Measurements from ENCODE around the gene RNASEL. TPM values are rescaled to one million over a fixed set of nuclear protein-coding genes. Genes with fewer than 3 reads are reported as not detected.

RNASEL gene
- total RNA-seq, 1 donor from 2014 or later = 11.1 TPM

DNA sequence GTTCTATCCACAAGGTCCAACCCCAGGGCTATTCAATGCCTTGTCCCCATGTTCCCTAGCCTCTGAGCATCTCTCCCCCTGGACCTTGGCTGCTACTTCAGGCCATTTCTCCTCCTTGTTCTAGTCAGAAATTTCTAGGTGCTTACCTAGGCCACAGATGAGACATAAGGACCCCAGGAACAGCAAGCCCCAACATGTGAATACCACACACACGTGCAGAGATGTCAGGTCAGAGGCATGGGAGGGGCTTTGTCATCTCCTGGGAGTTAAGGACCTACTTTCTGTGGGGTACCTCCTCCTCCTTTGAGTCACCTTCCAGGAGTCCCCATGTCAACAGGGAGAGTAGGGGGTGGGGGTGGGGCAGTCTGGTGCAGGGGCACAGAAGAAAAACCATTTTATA is 22.3 kb upstream of the RNASEL start:
- peaks cover 28% of the 10 kb centered on the region for H3K4me1 Mint-ChIP-seq
- POLR2A ChIA-PET = no interaction called here
- TF ChIP-seq, protein P1, sequence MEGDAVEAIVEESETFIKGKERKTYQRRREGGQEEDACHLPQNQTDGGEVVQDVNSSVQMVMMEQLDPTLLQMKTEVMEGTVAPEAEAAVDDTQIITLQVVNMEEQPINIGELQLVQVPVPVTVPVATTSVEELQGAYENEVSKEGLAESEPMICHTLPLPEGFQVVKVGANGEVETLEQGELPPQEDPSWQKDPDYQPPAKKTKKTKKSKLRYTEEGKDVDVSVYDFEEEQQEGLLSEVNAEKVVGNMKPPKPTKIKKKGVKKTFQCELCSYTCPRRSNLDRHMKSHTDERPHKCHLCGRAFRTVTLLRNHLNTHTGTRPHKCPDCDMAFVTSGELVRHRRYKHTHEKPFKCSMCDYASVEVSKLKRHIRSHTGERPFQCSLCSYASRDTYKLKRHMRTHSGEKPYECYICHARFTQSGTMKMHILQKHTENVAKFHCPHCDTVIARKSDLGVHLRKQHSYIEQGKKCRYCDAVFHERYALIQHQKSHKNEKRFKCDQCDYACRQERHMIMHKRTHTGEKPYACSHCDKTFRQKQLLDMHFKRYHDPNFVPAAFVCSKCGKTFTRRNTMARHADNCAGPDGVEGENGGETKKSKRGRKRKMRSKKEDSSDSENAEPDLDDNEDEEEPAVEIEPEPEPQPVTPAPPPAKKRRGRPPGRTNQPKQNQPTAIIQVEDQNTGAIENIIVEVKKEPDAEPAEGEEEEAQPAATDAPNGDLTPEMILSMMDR (IDR thresholded peaks at IDR 0.05) = no peak
- no peaks in the 10 kb centered on the region for H3K36me3 Mint-ChIP-seq (ENCODE audit: low read depth)
- no peak for DNase-seq
- intact Hi-C loops (cut with micrococcal nuclease) = no loop called here
- CTCF ChIA-PET = interaction anchor here (1.1 kb wide), 1 partner anchor 10 kb away, joined by 3 read pairs; no protein-coding TSS in a partner anchor
- no peaks in the 10 kb centered on the region for H3K9me3 Mint-ChIP-seq
- no peak for ATAC-seq (ENCODE audit: low read depth)
- H3K4me3 Mint-ChIP-seq = no peak overlapping the region
- H3K27ac Mint-ChIP-seq = no peak overlapping the region
- peaks cover 11% of the 10 kb centered on the region for H3K27me3 Mint-ChIP-seq

DNA sequence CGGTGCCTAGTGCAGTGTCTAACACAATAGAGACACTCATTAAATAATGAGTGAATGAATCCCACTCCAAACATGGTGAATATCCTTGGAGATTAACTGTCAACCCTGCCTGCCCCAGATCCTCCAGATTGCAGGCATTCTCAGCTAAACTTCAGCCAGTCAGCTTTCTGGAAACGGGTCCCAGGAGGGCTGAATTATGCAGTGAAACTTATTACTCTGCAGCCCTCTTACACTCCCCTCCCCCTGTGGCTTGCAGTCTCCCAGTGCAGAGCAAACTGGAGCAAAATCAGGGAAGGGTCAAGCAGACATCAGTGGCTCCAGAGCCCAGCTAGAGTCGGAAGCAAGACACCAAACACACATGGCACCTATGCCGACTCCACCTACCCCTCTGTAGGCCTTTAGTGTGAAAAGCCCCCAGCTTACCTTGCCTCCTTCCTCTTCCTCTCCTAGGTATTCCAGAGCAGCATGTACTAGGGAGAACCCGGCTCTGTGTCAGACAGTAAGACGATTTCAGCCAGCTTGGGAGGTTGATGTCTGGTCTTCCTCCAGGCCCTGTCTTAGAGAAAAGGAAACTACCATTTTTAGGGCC is 21.6 kb upstream of the RNASEL start:
- no peaks in the 10 kb centered on the region for H3K36me3 Mint-ChIP-seq (ENCODE audit: low read depth)
- peaks cover 11% of the 10 kb centered on the region for H3K27me3 Mint-ChIP-seq
- POLR2A ChIA-PET = no interaction called here

DNA sequence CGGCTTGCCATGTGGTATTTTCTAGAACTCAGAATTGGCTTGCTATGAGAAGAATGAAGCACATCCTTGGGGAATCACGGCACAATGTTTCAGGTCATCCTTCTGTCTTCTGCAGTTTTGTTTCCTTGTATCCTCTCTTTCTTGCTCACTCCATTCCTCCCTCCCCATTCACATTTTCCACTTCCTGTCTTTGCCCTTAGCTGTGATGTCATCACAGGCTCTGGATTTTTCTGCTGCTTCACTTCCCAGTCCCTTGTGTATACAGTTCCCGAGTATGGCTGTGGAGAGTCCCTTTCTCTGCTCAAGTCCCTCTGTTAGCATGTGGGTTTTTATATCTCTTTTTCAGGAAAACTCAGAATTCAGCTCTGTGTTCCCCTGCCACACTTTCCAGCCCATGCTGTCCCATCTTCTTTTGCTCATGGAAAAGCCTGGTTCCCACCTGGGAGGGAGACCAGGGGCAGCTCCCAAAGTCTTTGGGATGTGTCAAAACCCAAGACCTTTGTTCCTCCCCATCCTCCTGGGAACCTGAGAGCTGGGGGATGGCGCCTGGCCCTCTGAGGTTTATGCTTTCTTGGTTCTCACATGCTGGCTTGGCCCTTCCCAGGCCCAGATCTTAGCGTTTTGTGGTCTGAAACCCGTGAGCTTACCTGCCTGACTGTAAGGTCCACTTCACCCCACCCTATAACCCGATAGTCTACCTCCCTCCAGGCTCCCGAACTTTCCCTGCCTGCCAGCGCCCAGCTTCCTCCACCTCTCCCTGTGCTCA is 20.0 kb upstream of the RNASEL start:
- H3K36me3 Mint-ChIP-seq (ENCODE audit: low read depth) = no peaks in the 10 kb centered on the region
- intact Hi-C loops (cut with micrococcal nuclease) = no loop called here
- ChIA-PET CTCF (interaction anchor here (16.1 kb wide), 1 partner anchor 176 kb away, joined by 562 read pairs; the partner anchor contains the start of gene NPL), POLR2A (no interaction called here)
- no peak overlapping the region for H3K4me3 Mint-ChIP-seq
- H3K27me3 Mint-ChIP-seq = peaks cover 11% of the 10 kb centered on the region
- DNase-seq = no peak
- ATAC-seq (ENCODE audit: low read depth) = no peak
- H3K9me3 Mint-ChIP-seq = no peaks in the 10 kb centered on the region
- no peak overlapping the region for H3K27ac Mint-ChIP-seq
- TF ChIP-seq, protein P1 (IDR thresholded peaks at IDR 0.05) = no peak
- H3K4me1 Mint-ChIP-seq = peaks cover 11% of the 10 kb centered on the region

More for the DNA sequence above, 21.6 kb upstream of the RNASEL start:
- TF ChIP-seq, protein P1 (IDR thresholded peaks at IDR 0.05) = no peak
- CTCF ChIA-PET = interaction anchor here (1.1 kb wide), 1 partner anchor 9 kb away, joined by 3 read pairs; no protein-coding TSS in a partner anchor
- Mint-ChIP-seq H3K4me1 (peaks cover 22% of the 10 kb centered on the region), H3K4me3 (no peak overlapping the region), H3K9me3 (no peaks in the 10 kb centered on the region), H3K27ac (no peak overlapping the region)
- DNase-seq (no peak), ATAC-seq (ENCODE audit: low read depth) (no peak)
- intact Hi-C loops (cut with micrococcal nuclease) = no loop called here

DNA sequence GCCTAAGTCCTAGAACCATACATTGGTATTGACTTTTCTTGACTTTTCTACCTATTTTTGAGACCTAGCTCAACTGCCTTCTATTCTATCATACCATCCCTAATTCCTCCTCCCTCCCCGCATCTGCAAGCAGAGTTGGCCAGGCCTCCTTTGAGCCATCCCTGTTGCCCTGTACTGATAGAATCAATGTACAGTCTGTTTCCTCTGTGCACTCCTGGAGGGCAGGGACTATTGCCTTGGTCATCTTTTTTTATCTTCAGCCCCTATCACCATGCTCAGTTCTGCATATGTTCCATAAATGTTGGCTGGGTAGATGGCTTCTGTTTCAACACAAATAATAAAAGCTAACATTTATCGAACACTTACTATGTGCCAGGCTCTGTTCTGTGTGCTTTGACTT is 19.2 kb upstream of the RNASEL start:
- no peak overlapping the region for H3K4me3 Mint-ChIP-seq
- ChIA-PET POLR2A (no interaction called here), CTCF (interaction anchor here (16.1 kb wide), 1 partner anchor 177 kb away, joined by 562 read pairs; the partner anchor contains the start of gene NPL)
- ATAC-seq (ENCODE audit: low read depth) (no peak), DNase-seq (no peak)
- H3K27me3 Mint-ChIP-seq = peaks cover 8% of the 10 kb centered on the region
- H3K27ac Mint-ChIP-seq = no peak overlapping the region
- H3K9me3 Mint-ChIP-seq = no peaks in the 10 kb centered on the region
- peaks cover 4% of the 10 kb centered on the region for H3K4me1 Mint-ChIP-seq
- no peaks in the 10 kb centered on the region for H3K36me3 Mint-ChIP-seq (ENCODE audit: low read depth)
- intact Hi-C loops (cut with micrococcal nuclease) = no loop called here
- TF ChIP-seq, protein P1 (IDR thresholded peaks at IDR 0.05) = no peak

DNA sequence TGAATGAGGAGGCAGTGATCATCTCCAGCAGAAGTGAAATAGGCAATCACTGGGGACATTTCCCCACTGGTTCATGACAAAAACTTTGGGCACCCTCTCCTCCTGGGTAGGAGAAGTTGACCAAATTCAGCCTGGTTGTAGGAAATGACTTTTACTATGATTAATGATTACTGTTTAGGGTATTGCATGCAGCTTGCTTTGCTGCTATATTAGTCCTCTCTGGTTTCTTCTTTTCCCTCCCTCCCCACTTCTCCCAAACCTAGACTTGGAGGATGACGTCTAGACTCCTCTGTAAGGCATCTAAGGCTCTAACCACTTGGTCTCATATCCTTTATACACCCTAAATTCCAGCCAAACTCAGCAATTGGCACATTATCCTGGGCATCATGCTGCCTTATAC is 18.5 kb upstream of the RNASEL start:
- ChIA-PET POLR2A (interaction anchor here (1.2 kb wide), 1 partner anchor 8 kb away, joined by 4 read pairs; no protein-coding TSS in a partner anchor), CTCF (interaction anchor here (16.1 kb wide), 1 partner anchor 177 kb away, joined by 562 read pairs; the partner anchor contains the start of gene NPL)
- DNase-seq = no peak
- ATAC-seq (ENCODE audit: low read depth) = no peak
- no peak overlapping the region for H3K4me3 Mint-ChIP-seq
- peaks cover 6% of the 10 kb centered on the region for H3K27me3 Mint-ChIP-seq
- TF ChIP-seq, protein P1 (IDR thresholded peaks at IDR 0.05) = no peak
- H3K9me3 Mint-ChIP-seq = no peaks in the 10 kb centered on the region
- H3K36me3 Mint-ChIP-seq (ENCODE audit: low read depth) = no peaks in the 10 kb centered on the region
- intact Hi-C loops (cut with micrococcal nuclease) = no loop called here
- peaks cover 4% of the 10 kb centered on the region for H3K4me1 Mint-ChIP-seq
- H3K27ac Mint-ChIP-seq = no peak overlapping the region
